SK-N-SH (cell line): ENCODE measurements around the gene ZNF143.

Source experiments
- FOXM1 ChIP-seq: IDR thresholded peaks from 2 replicates; pipeline ENCODE4 v1.4.0; 2012; ENCODE audit warnings: low read depth, mild to moderate bottlenecking
- GABPA ChIP-seq: IDR thresholded peaks from 2 replicates; pipeline ENCODE4 v1.4.0; 2012; ENCODE audit warnings: low read depth, mild to moderate bottlenecking
- TCF12 ChIP-seq: IDR thresholded peaks from 2 replicates; pipeline ENCODE4 v1.4.0; 2012
- TF ChIP-seq, protein P1 (sequence below): IDR thresholded peaks from 2 replicates; pipeline ENCODE4 v1.4.0; 2012; ENCODE audit warnings: low read depth
- TF ChIP-seq, protein P2 (sequence below): fragments of 200-600 bp; sonication (generic); IDR thresholded peaks from 2 replicates; pipeline ENCODE4 v1.6.1; 2017; ENCODE audit warnings: antibody characterized with exemption, mild to moderate bottlenecking, moderate library complexity
- TF ChIP-seq, protein P3 (sequence below): IDR thresholded peaks from 2 replicates; pipeline ENCODE4 v1.6.1; 2012; ENCODE audit warnings: mild to moderate bottlenecking, low read depth, low read length, moderate library complexity

DNA sequence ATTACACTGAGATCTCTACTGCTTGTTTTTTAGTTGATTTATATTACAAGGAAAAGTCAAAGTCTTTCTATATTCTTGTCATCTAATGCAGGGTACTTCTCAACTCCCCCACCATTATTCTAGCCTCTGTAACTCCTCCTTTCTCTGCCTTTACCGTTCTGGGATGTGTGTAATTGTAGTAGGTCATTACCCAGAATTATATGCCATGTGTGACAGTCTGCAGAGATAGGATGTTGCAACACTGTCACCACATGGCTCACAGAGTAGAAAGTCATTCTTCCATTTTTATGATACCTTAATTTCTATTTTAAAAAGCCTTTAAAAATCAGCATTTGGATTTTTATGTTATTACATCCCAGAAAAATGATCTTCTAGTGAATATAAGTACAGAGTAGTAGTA, 32.7 kb downstream of the ZNF143 start:
- TF ChIP-seq TCF12: no peak
- TF ChIP-seq, protein P1, sequence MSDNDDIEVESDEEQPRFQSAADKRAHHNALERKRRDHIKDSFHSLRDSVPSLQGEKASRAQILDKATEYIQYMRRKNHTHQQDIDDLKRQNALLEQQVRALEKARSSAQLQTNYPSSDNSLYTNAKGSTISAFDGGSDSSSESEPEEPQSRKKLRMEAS: no peak
- no peak for TF ChIP-seq GABPA
- TF ChIP-seq, protein P2, sequence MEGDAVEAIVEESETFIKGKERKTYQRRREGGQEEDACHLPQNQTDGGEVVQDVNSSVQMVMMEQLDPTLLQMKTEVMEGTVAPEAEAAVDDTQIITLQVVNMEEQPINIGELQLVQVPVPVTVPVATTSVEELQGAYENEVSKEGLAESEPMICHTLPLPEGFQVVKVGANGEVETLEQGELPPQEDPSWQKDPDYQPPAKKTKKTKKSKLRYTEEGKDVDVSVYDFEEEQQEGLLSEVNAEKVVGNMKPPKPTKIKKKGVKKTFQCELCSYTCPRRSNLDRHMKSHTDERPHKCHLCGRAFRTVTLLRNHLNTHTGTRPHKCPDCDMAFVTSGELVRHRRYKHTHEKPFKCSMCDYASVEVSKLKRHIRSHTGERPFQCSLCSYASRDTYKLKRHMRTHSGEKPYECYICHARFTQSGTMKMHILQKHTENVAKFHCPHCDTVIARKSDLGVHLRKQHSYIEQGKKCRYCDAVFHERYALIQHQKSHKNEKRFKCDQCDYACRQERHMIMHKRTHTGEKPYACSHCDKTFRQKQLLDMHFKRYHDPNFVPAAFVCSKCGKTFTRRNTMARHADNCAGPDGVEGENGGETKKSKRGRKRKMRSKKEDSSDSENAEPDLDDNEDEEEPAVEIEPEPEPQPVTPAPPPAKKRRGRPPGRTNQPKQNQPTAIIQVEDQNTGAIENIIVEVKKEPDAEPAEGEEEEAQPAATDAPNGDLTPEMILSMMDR: no peak
- TF ChIP-seq, protein P3, sequence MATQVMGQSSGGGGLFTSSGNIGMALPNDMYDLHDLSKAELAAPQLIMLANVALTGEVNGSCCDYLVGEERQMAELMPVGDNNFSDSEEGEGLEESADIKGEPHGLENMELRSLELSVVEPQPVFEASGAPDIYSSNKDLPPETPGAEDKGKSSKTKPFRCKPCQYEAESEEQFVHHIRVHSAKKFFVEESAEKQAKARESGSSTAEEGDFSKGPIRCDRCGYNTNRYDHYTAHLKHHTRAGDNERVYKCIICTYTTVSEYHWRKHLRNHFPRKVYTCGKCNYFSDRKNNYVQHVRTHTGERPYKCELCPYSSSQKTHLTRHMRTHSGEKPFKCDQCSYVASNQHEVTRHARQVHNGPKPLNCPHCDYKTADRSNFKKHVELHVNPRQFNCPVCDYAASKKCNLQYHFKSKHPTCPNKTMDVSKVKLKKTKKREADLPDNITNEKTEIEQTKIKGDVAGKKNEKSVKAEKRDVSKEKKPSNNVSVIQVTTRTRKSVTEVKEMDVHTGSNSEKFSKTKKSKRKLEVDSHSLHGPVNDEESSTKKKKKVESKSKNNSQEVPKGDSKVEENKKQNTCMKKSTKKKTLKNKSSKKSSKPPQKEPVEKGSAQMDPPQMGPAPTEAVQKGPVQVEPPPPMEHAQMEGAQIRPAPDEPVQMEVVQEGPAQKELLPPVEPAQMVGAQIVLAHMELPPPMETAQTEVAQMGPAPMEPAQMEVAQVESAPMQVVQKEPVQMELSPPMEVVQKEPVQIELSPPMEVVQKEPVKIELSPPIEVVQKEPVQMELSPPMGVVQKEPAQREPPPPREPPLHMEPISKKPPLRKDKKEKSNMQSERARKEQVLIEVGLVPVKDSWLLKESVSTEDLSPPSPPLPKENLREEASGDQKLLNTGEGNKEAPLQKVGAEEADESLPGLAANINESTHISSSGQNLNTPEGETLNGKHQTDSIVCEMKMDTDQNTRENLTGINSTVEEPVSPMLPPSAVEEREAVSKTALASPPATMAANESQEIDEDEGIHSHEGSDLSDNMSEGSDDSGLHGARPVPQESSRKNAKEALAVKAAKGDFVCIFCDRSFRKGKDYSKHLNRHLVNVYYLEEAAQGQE: no peak
- no peak for TF ChIP-seq FOXM1
